ENCODE measurements around the gene MYH11. TPM values are rescaled to one million over a fixed set of nuclear protein-coding genes. Genes with fewer than 3 reads are reported as not detected.
"Not testable (repeated sequence)": the region's sequence is repeated elsewhere in the genome, so short reads cannot be mapped to it uniquely, and the experiment has no call there.

MYH11 gene
- total RNA-seq, 2 donors from 2014 or later, result 39.1 to 579 TPM

DNA sequence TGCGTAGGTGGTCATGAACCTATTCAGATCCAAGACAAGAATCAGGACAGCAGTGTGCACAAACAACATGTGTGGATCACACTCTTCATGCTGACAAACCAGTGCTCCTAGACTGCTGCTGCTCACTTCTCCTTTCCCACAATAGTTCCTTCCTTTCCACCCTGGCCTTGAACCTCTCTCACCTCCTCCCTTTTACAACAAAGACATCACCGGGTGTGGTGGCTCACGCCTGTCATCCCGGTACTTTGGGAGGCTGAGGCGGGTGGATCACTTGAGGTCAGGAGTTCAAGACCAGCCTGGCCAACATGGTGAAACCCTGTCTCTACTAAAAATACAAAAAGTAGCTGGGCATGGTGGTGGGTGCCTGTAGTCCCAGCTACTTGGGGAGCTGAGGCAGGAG is 67.0 kb downstream of the MYH11 start:
- ATAC-seq; intact Hi-C loops (cut with DNase I, micrococcal nuclease): not testable (repeated sequence)

GRCh38 chr16:15788846-15789239 is 68.0 kb downstream of the MYH11 start:
- intact Hi-C loops (cut with DNase I, micrococcal nuclease), result no loop called here
- no peak for ATAC-seq
- DNase-seq, result no peak

More for the DNA sequence above, 67.0 kb downstream of the MYH11 start:
- not testable (repeated sequence) for DNase-seq

DNA sequence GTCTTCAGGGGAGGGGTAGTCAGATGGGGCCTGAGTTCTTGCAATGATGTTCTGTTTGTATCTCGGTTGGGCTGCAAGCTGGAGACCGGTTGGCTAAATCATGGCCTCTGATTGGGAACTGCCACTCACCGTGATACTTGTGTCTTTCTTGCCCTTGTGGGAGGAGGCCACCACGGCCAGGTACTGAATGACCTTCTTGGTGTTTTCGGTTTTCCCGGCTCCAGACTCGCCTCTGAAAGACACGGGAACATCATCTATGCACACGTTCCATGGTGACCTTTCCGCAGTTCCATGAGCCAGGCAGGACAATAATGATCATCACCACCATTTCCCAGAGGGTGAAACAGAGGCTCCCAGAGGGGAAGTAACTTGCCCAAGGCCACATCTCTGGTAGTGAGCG is 70.3 kb downstream of the MYH11 start:
- intact Hi-C loops (cut with DNase I, micrococcal nuclease), result no loop called here
- ATAC-seq (no peak), DNase-seq (no peak)

DNA sequence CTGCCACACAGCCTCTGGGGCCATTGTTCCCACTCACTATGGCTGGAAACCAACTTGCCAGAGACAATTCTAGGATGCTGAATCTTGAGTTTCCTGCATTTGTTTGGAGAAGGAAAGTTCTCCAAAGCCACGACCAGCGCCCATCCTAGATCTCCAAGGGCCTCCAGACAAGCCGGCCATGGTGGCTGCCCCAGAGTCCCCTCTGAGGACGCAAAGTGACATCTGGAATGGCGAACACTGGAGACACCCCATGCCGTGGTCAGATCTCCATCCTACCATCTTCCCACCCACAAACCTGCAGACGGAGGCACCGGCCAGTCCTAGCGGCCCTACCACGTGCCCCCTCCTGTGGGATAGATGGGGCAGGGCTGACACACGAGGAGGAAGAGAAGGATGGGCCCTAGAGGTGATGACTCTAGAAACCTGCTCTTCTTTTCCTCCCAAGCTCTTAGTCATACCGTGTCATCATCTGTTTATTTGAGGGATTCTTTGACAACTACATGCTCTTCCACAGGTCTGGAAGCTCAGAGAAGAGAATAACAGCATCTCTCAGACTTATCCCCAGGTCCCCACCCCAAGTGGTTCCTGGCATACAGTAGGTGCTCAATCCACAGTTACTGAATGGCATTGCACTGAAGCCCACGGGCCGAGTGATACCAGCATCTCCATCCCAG is 71.3 kb downstream of the MYH11 start:
- intact Hi-C loops (cut with DNase I, micrococcal nuclease), result no loop called here
- DNase-seq (no peak), ATAC-seq (no peak)

DNA sequence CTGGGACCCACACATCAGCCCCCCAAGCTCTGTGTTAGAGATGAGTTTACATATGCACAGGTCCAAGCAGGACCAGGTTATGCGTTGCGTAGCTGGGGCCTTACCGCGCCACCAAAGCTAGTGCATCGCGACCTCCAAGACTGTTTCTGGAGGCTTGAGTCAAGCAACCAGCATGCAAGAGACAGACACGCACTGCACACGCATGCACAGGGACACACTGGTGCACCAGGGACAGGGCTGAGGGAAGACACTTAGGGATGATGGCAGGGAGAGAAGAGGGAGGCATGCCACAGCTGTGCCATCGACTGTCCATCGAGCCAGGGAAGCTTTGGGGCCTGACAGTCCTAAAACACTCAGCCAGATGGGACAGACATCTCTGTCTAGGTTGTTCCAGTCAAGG is 72.8 kb downstream of the MYH11 start:
- intact Hi-C loops (cut with DNase I, micrococcal nuclease), result no loop called here
- ATAC-seq, result no peak

GRCh38 chr16:15782573-15783365 is 74.1 kb downstream of the MYH11 start:
- DNase-seq (no peak), ATAC-seq (no peak)
- intact Hi-C loops (cut with DNase I, micrococcal nuclease), result no loop called here

More for the DNA sequence above, 72.8 kb downstream of the MYH11 start:
- no peak for DNase-seq

DNA sequence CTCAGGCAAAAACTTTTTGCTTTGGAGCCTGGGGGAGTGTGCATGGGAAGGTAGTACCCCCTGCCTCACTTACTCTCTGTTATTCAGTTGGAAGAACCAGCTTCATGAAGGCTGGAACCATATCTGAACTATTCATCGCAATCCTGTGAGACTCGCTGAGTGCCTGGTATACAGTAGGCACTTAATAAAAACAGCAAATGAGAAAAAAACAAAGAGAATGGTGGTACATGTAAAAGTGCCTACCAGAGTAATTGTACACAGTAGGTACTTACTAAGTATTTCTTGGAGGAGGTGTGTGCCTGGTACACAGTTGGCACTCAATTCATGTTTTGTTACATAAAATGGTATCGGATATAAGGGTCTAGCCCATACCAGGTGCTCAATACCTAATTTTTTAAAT is 75.2 kb downstream of the MYH11 start:
- ATAC-seq, result no peak
- DNase-seq, result no peak

DNA sequence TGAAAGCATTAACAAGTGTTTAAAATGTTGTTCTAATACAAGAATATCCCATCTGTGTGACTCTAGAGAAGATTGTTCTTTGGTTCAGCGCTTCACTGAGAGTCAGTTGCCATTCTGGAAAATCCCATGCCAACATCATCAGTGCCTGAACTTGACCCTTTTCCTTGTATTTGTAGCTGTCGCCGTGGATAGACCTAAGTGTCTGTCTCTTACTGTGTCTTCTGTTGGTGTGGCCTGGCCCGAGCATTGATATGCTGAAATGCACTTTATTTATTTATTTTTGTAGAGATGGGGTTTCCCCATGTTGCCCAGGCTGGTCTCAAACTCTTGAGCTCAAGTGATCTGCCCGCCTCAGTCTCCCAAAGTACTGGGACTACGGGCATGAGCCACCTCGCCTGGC is 76.0 kb downstream of the MYH11 start:
- ATAC-seq (no peak), DNase-seq (no peak)
- intact Hi-C loops (cut with DNase I, micrococcal nuclease), result no loop called here

More for the DNA sequence above, 75.2 kb downstream of the MYH11 start:
- intact Hi-C loops (cut with DNase I, micrococcal nuclease), result no loop called here

- DNase-seq, result no peak
- intact Hi-C loops (cut with DNase I, micrococcal nuclease), result no loop called here
- ATAC-seq, result no peak
Observed at GRCh38 chr16:15779664-15780351, 77.0 kb downstream of the MYH11 start.

- ATAC-seq (no peak), DNase-seq (no peak)
- intact Hi-C loops (cut with DNase I, micrococcal nuclease), result no loop called here
Observed at GRCh38 chr16:15778999-15779614, 77.7 kb downstream of the MYH11 start.

- ATAC-seq (no peak), DNase-seq (no peak)
- intact Hi-C loops (cut with DNase I, micrococcal nuclease), result no loop called here
Observed at GRCh38 chr16:15778204-15778743, 78.6 kb downstream of the MYH11 start.

DNA sequence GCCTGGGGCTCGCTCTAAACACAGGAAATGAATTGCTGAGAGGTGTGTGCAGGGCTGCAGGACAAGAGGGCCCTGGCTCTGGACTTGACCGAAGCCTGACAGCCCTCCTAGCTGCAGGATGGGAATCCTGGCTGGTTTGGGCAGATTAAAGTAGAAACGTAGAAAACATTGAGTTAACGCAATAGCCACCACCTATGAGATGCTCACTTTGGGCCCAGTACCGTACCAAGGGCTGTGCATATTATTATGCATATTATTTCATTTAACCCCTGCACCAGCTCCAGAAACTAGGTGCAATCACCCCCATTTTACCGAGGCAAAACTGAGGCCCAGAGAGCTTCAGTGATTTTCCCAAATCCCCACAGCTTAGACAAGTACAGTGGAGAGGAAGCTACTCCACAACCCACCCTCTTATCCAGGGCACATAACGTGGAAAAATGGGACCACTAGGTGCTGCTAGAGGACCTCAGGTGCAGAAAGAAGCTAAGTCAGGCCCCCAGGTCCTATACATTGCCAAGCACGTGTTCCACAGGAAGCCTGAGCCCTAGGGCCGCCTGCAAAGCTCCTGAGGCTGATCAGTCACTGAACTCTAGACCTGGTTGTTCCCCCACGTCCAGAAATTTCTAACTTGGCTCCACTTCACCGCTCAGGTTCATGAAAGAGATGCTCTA is 79.2 kb downstream of the MYH11 start:
- intact Hi-C loops (cut with DNase I, micrococcal nuclease), result no loop called here
- no peak for DNase-seq

GRCh38 chr16:15776572-15776971 is 80.3 kb downstream of the MYH11 start:
- intact Hi-C loops (cut with DNase I, micrococcal nuclease), result no loop called here
- no peak for DNase-seq
- ATAC-seq, result no peak

More for the DNA sequence above, 79.2 kb downstream of the MYH11 start:
- ATAC-seq, result no peak

GRCh38 chr16:15775663-15776304 is 81.0 kb downstream of the MYH11 start:
- intact Hi-C loops (cut with DNase I, micrococcal nuclease), result no loop called here
- ATAC-seq (no peak), DNase-seq (no peak)

DNA sequence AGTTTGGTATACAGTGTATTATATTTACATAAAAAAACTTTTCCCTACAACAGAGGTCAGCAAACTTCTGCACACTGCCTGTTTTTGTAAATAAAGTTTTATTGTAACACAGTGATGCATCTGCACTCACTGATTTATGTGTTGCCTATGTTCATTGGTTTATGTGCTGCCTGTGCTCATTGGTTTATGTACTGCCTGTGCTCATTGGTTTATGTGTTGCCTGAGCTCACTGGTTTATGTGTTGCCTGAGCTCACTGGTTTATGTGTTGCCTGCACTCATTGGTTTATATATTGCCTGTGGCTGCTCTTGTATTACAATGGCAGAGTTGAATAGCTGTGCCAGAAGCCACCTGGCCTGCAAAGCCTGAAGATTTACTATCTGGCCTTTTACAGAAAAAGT is 81.6 kb downstream of the MYH11 start:
- intact Hi-C loops (cut with DNase I, micrococcal nuclease), result no loop called here
- no peak for DNase-seq
- no peak for ATAC-seq

GRCh38 chr16:15773968-15774367 is 82.9 kb downstream of the MYH11 start:
- ATAC-seq (no peak), DNase-seq (no peak)
- intact Hi-C loops (cut with DNase I, micrococcal nuclease), result no loop called here

DNA sequence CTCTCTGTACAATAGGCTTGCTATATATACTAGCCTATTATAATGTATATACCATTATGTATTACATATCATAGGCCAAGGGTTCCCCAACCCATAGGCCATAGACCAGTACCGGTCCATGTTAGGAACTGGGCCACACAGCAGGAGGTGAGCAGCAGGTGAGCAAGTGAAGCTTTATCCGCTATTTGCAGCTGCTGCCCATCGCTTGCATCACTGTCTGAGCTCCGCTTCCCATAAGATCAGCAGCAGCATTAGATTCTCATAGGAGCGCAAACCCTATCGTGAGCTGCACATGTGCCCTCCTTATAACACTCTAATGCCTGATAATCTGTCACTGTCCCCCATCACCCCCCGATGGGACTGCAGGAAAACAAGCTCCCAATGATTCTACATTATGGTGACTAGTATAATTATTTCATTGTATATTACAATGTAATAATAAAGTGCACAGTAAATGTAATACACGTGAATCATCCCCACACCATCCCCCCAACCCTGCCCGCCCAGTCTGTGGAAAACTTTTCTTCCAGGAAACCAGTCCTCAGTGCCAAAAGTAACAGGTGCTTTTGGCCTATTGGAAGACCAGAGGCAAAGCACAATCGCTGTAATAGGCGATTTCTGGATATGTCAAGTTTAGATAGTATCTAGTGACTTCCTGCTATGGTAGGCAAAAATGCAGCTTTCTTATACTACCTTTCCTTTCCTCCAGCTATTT is 84.1 kb downstream of the MYH11 start:
- DNase-seq (no peak), ATAC-seq (no peak)
- intact Hi-C loops (cut with DNase I, micrococcal nuclease), result no loop called here

- intact Hi-C loops (cut with DNase I, micrococcal nuclease), result no loop called here
- DNase-seq (no peak), ATAC-seq (no peak)
Observed at GRCh38 chr16:15771694-15772093, 85.1 kb downstream of the MYH11 start.

All from left colon (tissue), 2 donors.